ENCODE data around the gene JAK1.

- TF ChIP-seq, protein P1, sequence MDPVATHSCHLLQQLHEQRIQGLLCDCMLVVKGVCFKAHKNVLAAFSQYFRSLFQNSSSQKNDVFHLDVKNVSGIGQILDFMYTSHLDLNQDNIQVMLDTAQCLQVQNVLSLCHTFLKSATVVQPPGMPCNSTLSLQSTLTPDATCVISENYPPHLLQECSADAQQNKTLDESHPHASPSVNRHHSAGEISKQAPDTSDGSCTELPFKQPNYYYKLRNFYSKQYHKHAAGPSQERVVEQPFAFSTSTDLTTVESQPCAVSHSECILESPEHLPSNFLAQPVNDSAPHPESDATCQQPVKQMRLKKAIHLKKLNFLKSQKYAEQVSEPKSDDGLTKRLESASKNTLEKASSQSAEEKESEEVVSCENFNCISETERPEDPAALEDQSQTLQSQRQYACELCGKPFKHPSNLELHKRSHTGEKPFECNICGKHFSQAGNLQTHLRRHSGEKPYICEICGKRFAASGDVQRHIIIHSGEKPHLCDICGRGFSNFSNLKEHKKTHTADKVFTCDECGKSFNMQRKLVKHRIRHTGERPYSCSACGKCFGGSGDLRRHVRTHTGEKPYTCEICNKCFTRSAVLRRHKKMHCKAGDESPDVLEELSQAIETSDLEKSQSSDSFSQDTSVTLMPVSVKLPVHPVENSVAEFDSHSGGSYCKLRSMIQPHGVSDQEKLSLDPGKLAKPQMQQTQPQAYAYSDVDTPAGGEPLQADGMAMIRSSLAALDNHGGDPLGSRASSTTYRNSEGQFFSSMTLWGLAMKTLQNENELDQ (tag by site-specific recombination; IDR thresholded peaks at IDR 0.05; ENCODE audit: low read depth), result no peak
- no peak for TF ChIP-seq ZNF529 (tag by site-specific recombination; IDR thresholded peaks at IDR 0.05; ENCODE audit: insufficient replicate concordance)
- no peak for TF ChIP-seq TSHZ1 (tag by site-specific recombination; IDR thresholded peaks at IDR 0.05; ENCODE audit: borderline replicate concordance)
- TF ChIP-seq ZFP69B (tag by site-specific recombination; IDR thresholded peaks at IDR 0.05), result no peak
These were observed 27.4 kb downstream of the JAK1 start for GRCh38 chr1:64938991-64939390.

Measured in HEK293 (cell line).